Right ventricle myocardium inferior (tissue), 1 donor: ENCODE results near the gene WRNIP1. TPM values are rescaled to one million over a fixed set of nuclear protein-coding genes. Genes with fewer than 3 reads are reported as not detected.

Experiments used
- ATAC-seq: fragments of 200-7000 bp; cut with Tn5 transposase; one replicate; pipeline ENCODE4 v1.9.1; 2020; ENCODE audit warnings: mild to moderate bottlenecking, moderate library complexity
- DNase-seq: peaks from one replicate; pipeline ENCODE4 v3.0.0; 2021; ENCODE audit errors: missing footprints
- intact Hi-C: fragments of 100-400 bp; cut with DNase I; formaldehyde crosslinking; loops from one replicate; pipeline ENCODE4 v1.11.0; 2022
- total RNA-seq: library from RNA; stranded (reverse); fragmentation: NEBNext Ultra II Directional; extraction: Animal tissue kit (Norgen Biotek cat#: 25700); gene quantifications from one replicate; pipeline ENCODE4 v1.2.1, GENCODE V29; 2021
- donor health status: DM: no; HTN: yes; CAD: no; lungs with severe emphysema.

The WRNIP1 gene
- total RNA-seq, 1 donor from 2014 or later, result 40.8 TPM

DNA sequence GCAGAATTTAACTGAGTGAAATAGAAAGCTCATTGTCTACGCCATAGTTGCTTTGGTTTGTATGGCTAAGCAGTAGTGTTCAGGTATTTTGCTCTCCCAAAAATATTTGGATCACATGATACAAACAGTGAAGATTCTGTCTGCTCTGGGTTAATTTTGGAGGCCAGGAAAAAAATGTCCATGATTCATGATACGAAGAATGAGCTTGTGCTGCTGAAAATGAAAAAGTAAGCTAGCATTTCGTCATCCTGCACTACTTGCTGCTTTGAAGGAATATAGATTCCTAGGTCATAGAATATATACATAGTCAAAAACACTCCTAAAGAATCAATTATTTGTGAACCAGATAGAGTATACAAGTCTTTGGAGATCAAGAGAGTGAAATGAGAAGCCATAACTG is 8.3 kb downstream of the WRNIP1 start:
- DNase-seq (no peak), ATAC-seq (no peak)
- intact Hi-C loops, result no loop called here

DNA sequence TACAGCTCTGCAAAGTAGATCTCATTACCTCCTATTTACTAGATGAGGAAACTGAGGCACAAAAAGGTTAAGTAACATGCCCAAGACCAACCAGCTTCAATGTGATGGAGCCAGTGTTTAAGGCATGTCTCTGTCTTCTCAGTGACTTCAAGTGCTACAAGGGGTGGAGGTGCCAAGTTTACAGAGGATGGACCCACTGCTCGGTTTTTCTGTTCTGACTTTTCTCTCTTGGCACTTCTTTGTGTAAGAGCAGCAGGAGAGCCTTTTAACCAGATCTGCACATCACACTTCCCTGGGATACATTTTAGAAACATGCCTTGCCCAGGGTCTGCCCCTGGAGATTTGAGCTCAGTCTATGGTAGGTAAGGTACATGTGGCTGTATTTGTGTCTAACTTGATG is 9.8 kb downstream of the WRNIP1 start:
- ATAC-seq, result no peak
- intact Hi-C loops, result no loop called here
- no peak for DNase-seq

DNA sequence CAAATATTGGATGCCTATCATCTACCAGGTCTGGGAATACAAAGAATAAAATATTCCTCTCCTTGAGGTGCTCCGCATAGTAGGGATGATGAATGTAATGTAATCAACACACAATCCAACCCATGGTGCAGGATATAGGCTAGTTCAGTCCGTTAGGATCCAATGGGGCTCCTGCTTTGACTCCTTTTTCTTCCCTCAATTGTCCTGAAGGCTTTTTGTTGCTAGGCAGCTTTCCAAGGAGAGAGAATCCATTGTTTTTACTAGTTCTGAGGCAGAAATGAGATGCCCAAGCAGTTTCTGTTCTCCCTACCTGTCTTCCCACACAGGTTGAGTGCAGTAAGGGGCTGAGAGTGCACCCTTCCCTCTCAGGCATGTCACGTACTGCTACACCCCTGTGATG is 12.1 kb downstream of the WRNIP1 start:
- intact Hi-C loops, result no loop called here
- ATAC-seq, result no peak

DNA sequence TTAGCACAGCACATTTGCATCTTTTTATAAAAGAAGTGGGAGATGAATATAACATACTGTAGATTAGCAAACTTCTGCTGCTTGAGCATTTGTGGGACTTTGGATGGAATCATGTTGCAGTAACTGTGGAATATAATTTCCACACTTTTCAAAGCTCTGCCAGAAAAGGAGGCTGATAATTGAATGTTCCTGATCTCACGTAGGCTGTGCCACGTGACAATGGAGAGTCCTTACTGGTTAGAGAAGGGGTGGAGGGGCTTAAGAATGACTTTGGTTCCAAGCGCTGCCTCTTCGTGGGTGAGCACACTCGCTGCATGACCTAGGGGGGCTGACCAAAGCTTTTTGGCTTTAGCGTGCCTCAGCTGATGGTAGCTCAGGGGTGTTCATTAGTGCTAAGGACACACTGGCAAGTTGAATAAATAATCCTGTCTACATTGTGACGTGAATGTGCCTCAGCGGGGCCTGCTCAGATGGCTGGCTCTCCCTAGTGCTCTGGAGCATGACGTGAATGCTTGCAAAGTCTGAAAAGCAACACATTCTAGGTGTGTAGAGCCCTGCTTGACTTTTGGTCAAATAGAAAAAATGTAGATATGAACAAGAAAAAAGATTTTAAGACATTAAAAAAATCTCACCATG is 15.0 kb downstream of the WRNIP1 start:
- intact Hi-C loops, result no loop called here

More for the DNA sequence above, 12.1 kb downstream of the WRNIP1 start:
- no peak for DNase-seq

DNA sequence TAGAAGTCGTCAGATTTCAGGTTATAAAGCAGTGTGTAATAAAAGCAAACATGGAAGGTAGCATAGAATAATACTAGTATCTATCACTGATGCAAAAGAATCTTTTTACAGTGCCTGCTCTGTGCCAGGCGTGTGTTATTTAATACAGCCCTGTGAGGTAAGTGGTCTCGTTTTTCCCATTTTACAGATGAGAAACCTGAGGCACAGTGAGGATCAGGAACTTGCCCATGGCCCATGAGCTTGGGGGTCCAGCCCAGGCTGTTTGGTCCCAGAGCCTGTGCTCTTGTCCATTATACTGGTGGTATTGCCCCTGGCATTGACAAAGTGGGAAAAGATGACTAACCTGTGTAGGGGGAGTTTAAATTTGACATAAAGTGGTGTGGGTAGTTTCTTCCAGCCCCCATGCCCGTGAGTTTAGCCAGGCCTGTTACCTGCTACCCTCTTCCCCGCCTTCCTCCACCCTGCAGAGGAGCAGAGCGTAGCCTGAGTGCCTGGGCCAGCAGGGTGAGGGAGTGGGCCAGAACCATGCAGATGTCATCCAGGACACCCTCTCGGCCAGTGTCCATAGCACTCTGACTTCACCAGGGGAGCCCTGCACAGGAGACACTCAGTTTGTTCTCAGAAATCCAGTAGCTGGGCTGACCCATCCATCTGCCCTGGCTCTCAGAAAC is 16.6 kb downstream of the WRNIP1 start:
- no peak for DNase-seq
- no peak for ATAC-seq
- intact Hi-C loops, result no loop called here

More for the DNA sequence above, 15.0 kb downstream of the WRNIP1 start:
- ATAC-seq (no peak), DNase-seq (no peak)

DNA sequence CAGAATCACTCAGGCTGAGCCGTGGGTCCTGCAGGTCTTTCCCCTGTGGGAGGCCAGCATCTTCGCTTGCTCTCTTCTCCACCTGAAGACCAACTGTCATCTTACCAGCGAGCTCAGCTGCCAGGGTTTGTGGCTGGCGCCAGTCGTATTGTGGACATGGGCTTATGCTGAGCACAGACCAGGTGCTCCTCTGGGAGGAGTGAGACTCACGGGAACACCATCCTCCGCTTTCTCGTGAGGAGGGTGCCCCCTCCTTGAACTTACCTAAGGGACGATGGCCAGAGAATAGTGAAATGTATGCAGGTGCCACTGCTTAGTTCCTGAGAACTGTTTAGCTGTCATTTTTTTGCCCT is 17.1 kb downstream of the WRNIP1 start:
- intact Hi-C loops, result no loop called here
- ATAC-seq (no peak), DNase-seq (no peak)

DNA sequence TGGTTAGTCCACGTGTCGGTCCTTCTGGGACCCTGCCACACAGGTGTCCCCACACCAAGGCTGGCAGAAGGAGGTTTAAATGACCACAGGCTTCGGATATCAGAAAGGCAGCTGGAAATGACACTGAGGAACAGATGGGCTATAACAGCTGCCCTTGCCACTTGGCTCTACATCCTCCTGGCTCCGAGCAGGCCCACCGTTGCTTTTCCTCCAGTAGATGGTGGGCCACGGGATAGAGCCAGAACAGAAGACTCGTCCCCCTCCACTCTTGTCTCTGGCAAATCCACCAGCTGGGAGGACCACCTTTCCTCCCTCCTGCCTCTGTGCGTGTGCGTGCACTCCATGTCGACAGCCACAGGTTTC is 17.6 kb downstream of the WRNIP1 start:
- intact Hi-C loops, result no loop called here
- ATAC-seq, result no peak
- DNase-seq, result no peak

DNA sequence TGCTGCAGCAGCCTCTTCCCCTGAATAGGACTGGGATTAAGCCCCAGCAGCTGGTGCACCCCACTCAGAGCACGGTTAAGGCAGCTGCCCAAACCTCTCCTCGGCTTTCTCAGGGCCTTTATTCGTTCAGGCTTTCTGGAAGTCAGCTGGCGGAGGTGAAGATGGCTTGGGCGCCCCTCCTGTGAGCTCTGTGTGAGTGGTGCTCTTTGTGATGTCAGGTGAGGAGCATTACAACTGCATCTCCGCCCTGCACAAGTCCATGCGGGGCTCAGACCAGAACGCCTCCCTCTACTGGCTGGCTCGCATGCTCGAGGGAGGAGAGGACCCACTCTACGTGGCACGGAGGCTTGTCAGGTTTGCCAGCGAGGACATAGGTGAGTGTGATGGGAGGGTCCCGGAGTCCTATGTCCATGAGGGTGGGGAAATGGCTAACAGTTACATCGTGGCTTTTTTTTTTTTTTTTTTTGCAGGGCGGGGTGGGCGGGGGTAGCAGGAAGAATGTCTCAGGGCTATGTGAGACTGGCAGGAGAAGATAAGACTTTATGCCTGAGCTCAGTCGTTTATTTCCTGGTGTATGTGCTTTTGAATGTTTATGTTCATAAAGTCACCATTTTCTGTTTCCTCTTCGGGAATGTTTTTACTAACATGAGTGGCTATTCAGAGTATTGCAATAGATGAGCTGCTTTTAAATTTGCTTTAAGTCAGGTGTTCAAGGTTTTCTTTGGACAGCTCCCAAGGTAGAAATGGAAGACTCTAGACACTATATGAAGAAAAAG is 18.2 kb downstream of the WRNIP1 start:
- ATAC-seq (no peak), DNase-seq (no peak)
- intact Hi-C loops, result no loop called here

DNA sequence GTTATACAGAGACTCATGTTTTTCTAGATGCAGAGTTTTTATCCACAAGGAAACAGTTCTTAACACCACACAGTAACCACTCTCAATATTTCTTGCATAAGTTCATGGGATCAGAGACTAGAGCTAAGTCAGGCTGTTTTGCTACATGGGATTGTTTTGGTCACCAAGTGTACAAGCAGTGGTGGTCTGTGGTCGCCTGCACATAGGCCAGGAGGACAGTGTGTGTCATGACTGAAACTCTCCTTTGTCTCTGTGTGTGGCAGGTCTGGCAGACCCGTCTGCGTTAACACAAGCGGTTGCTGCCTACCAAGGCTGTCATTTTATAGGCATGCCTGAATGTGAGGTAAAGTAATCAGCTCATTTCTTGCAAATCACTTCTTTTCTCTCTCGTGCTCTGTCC is 18.9 kb downstream of the WRNIP1 start:
- intact Hi-C loops, result no loop called here
- no peak for ATAC-seq

DNA sequence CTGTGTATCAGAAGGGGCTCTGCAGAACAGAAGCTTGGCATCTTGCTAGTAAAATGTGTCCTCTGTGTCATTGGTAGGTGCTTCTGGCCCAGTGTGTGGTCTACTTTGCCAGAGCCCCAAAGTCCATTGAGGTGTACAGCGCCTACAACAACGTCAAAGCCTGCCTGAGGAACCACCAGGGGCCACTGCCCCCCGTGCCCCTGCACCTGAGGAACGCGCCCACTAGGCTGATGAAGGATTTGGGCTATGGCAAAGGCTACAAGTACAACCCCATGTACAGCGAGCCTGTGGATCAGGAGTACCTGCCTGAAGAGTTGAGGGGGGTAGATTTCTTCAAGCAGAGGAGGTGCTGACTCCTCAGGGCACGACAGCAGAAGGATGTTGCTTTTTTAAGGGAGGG is 19.7 kb downstream of the WRNIP1 start:
- DNase-seq (no peak), ATAC-seq (no peak)
- intact Hi-C loops, result no loop called here

More for the DNA sequence above, 18.9 kb downstream of the WRNIP1 start:
- DNase-seq, result no peak

DNA sequence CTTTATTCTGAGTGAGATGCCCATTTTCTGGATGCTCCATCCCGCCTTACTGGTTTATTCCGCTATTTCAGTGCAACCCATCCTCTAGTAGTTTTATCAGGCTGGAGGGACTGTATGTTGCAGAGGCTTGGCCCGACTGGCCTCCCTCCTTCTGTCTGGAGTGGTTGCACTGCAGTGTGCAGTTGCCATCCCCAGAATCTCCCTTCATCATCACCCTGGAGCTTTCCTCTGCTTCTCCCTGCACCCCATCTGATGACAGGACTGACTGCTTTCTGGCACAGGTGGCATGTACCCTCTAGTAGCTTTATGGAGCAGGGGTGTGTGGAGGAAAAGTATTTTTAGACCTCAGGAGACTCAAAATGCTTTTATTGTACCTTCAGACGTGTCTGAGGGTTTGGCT is 21.1 kb downstream of the WRNIP1 start:
- ATAC-seq (no peak), DNase-seq (no peak)
- intact Hi-C loops, result no loop called here

DNA sequence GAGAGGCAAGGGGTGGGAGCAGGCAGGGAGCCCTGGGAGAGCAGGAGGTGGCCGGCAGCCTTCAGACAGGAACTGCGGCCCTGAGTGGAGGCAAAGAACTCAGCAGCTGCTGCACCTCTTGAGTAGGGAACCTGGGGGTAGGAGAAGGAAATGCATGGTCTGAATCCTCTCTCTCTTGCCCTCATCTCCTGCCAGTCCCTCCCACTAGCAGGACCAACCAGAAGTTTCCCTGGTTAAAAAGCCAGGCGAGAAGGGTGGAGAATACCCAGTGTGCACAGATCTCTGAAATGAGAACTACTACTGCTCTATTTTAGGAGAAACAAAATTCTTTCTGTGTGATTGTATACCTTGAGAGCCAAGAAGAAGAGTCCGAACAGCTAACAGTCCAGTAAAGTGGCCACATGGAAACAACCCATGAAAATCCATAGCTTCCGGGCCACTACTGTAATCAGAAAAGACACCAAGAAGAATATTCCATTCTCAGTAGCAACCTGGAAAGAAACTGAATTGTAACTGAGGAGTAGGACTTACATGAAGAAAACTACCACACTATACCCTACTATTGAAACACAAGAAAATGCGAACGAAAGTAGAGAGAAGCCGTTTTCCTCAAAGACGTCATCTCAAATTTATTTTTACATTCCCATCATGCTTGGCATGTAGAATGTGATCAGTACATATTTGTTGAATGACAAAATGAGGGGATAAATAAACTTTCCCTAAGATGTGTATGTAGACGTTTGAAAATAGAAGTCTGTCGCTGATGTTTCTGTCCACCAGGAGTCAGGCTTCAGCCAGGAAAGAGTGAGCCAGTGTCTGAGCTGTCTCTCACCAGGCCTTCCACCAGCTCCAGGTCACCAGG is 25.6 kb downstream of the WRNIP1 start:
- intact Hi-C loops, result loop anchor here (1.0 to 5.0 kb wide), 5 partner anchors 36 to 197 kb away; partner anchors contain the start of gene SERPINB1

DNA sequence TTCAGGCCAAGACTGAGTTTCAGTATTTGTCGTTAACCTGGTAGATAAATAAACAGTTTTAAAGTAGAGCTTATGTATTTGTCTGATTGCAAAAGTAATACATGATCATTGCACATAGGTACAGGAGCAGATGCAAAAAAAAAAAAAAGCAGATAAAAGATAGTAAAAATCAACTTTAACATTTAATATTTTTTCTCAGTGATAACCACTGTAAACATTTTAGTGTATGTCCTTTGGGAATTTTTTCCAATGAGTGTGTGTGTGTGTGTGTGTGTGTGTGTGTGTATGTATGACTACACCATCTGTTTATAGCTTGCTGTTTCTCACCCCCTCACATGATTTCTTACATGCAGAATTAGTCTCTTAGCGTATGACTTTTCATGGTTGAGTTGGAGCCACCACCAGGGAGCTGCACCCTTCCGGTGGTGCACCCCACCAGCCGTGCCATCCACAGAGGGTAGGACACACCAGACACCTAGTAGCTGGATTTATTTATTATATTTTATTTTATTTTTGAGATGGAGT is 26.3 kb downstream of the WRNIP1 start:
- no peak for DNase-seq
- intact Hi-C loops, result loop anchor here (1.0 to 5.0 kb wide), 5 partner anchors 36 to 197 kb away; partner anchors contain the start of gene SERPINB1
- ATAC-seq, result peak; percentile 3

More for the DNA sequence above, 25.6 kb downstream of the WRNIP1 start:
- peak; percentile 89 for ATAC-seq
- no peak for DNase-seq

DNA sequence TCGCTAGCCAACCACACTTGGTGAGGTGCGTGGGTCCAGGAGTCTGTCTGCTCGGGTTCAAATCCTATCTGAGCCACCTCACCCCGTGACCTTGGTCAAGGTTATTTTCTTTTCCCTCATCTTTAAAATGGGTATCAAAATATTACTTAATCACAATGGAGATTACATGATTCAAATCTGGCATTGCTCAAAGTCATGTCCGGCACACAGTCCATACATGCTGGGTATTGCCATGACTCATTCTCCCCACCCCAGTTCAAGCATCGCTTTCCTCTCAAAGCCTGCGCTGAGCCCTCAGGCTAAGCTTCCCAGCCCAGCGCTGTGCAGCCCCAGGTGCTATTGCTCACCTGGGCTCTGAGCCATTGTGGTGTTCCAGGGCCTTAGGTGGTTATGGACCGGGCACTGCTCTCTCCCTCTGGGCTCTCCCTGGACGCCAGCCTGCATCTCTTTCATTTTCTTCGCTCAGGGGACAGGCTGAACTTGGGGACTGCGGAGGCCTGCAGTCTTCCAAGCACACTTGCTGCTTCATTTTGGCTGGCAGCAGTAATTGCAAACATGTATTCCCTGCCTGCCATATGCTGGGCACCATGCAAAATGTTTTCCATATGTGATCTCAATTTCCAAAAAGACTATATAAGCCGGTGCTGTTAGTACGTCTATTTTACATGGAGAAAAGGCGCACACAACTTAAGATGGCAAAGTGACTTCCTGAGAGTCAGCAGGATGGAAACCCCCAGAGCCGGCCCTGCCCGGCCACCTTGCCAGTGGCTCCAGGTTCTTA is 27.3 kb downstream of the WRNIP1 start:
- intact Hi-C loops, result loop anchor here (5.0 kb wide), 2 partner anchors 35 to 120 kb away; no protein-coding TSS in a partner anchor
- DNase-seq (no peak), ATAC-seq (no peak)

DNA sequence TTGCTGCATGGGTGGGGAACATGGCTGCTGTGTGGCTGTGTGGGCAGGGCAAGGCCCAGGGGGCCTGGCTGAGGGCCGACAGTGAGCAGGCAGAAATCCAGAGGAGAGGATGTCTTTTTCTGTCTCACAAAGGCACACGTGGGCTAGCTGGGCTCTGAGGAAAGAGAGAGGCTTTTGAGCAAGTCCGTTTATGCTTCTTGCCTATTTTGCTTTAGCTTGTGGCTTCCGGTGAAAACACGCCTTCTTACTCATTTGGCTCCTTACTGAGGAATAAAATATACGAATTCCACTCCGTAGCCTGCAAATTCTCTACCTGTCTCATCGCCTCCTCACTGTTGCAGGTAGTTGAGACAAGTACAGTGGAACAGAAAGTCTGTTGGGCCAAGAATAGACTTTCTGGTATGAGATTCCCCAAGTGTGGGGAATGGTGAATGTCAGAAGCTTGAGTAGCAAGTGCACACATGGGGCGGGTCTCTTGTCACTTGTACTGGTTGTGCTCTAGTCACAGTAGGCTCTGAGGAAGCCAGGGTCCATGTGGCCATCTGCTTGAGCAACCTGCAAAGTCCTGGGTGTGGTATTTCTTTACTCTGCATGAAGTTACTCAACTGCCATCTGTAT is 28.4 kb downstream of the WRNIP1 start:
- DNase-seq, result no peak
- peak; percentile 20 for ATAC-seq
- intact Hi-C loops, result loop anchor here (5.0 kb wide), 2 partner anchors 34 to 119 kb away; no protein-coding TSS in a partner anchor

DNA sequence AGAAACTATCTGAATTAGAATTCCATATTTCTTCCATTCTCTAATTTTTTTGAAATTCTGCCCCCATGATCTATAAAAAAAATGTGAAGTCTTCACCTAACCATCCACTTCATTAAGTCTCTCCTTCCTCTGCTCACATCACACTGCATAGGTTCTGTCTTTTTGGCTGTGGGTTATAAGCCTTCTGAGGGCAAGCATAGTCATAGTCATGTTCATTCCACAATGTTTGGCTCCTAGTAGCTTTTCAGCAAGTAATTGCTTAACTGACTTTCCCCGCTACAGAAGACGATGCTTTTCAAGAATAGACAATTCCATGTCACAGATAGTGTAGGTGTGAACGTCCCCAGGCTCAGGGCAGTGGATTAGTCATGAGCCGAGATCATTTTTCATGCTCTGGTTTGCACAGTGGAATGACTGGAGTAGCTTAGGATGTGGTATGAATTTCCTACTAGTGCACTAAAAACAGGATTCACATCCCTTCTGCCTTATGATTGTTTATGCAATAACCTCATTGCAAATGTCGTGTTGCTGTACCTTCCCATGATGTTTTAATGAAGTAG is 29.1 kb downstream of the WRNIP1 start:
- no peak for DNase-seq
- ATAC-seq, result no peak
- intact Hi-C loops, result loop anchor here (5.0 kb wide), 2 partner anchors 33 to 118 kb away; no protein-coding TSS in a partner anchor

DNA sequence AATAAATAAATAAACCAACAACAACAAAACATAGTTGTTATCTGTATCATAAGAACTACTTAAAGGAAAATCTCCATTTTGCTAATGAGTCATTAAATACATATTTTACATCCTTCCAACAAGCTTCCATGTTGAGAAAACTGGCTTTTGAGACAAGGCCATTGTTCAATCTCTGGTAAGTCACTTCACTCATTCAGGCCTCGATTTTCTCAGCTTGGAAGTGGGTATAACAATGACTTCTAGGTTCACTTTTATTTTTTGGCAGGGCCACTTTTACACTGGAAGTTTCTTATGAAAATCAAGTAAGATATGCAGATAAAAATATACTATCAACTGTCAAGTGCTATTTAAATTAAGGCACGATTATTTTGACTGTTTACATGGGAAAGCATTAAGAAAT is 30.0 kb downstream of the WRNIP1 start:
- intact Hi-C loops, result no loop called here
- DNase-seq (no peak), ATAC-seq (no peak)
